Left ventricle myocardium inferior (tissue), 1 donor: ENCODE measurements around the gene EPHB2. TPM values are rescaled to one million over a fixed set of nuclear protein-coding genes. Genes with fewer than 3 reads are reported as not detected.

Experiments
- DNase-seq: peaks from one replicate; pipeline ENCODE4 v3.0.0-alpha.2; 2020
- H3K27ac ChIP-seq: fragments of 200-600 bp; replicated peaks from 2 replicates; pipeline ENCODE4 v1.8.0; 2021
- H3K27me3 ChIP-seq: fragments of 200-600 bp; 2 replicates; pipeline ENCODE4 v1.8.0; 2021; ENCODE audit warnings: low read depth
- H3K36me3 ChIP-seq: fragments of 200-600 bp; 2 replicates; pipeline ENCODE4 v1.8.0; 2021
- H3K4me1 ChIP-seq: fragments of 200-600 bp; 2 replicates; pipeline ENCODE4 v1.8.0; 2021
- H3K4me3 ChIP-seq: fragments of 200-600 bp; 2 replicates; pipeline ENCODE4 v1.8.0; 2021; ENCODE audit warnings: mild to moderate bottlenecking, moderate library complexity
- H3K9me3 ChIP-seq: fragments of 200-600 bp; replicated peaks from 2 replicates; pipeline ENCODE4 v1.8.0; 2021
- intact Hi-C: fragments of 100-400 bp; cut with micrococcal nuclease; formaldehyde crosslinking; loops from one replicate; pipeline ENCODE4 v1.11.0; 2022
- total RNA-seq: library from RNA; stranded (reverse); fragmentation: NEBNext Ultra II Directional; extraction: Animal tissue kit (Norgen Biotek cat#: 25700); gene quantifications from one replicate; pipeline ENCODE4 v1.2.1, GENCODE V29; 2021
- TF ChIP-seq, protein P1 (sequence below): fragments of 200-600 bp; IDR thresholded peaks from 2 replicates; pipeline ENCODE4 v1.8.0; 2021; ENCODE audit warnings: antibody characterized with exemption, mild to moderate bottlenecking, borderline replicate concordance
- donor health status: DM: no; HTN: yes; CAD: no; lungs with severe emphysema.

Gene EPHB2
- total RNA-seq, 1 donor from 2014 or later = 2.0 TPM

DNA sequence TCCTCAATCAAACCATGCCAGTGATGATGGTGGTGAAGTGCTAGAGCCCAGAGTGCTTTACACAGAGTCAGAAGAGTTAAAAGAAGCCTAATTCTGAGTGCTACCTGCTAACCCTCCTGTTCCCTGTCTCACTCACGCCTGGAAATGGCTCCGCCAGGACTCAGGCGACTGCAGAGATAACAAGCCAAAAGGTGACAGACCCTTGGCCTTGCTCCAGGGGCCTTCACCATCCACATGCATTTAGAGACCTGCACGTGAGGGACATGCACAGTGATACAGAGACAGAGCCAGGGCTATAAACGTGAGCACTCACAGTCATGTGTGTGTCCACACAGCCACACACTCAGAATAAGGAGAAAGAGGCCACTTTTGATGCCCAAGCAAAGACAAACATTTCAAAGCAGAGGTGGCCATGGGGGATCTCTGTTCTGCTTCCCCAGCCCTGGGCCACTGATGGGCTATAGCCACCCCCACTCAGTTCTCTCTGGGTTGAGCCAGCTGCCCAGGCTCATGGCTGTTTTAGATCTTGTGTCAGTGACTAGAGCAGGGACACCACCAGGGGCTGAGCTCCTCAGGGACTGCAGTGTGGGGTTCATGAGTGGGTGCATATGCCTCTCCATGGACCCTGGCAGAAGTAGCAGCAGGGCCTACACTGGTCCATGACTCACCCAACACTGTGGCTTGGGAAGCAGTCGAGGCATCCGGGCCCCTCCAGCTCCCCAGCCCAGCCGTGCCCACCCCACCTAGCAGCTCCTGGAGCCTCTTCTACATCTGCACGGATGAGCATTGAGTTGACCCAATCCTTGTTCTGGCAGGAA, 117.2 kb downstream of the EPHB2 start:
- TF ChIP-seq, protein P1, sequence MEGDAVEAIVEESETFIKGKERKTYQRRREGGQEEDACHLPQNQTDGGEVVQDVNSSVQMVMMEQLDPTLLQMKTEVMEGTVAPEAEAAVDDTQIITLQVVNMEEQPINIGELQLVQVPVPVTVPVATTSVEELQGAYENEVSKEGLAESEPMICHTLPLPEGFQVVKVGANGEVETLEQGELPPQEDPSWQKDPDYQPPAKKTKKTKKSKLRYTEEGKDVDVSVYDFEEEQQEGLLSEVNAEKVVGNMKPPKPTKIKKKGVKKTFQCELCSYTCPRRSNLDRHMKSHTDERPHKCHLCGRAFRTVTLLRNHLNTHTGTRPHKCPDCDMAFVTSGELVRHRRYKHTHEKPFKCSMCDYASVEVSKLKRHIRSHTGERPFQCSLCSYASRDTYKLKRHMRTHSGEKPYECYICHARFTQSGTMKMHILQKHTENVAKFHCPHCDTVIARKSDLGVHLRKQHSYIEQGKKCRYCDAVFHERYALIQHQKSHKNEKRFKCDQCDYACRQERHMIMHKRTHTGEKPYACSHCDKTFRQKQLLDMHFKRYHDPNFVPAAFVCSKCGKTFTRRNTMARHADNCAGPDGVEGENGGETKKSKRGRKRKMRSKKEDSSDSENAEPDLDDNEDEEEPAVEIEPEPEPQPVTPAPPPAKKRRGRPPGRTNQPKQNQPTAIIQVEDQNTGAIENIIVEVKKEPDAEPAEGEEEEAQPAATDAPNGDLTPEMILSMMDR = no peak
- Histone ChIP-seq H3K4me3 (no peak overlapping the region), H3K36me3 (no peaks in the 10 kb centered on the region), H3K27me3 (peaks cover 5% of the 10 kb centered on the region), H3K9me3 (no peaks in the 10 kb centered on the region), H3K4me1 (peaks cover 35% of the 10 kb centered on the region), H3K27ac (peak overlapping the region; percentile 89)
- DNase-seq = peak; percentile 68
- intact Hi-C loops = no loop called here

DNA sequence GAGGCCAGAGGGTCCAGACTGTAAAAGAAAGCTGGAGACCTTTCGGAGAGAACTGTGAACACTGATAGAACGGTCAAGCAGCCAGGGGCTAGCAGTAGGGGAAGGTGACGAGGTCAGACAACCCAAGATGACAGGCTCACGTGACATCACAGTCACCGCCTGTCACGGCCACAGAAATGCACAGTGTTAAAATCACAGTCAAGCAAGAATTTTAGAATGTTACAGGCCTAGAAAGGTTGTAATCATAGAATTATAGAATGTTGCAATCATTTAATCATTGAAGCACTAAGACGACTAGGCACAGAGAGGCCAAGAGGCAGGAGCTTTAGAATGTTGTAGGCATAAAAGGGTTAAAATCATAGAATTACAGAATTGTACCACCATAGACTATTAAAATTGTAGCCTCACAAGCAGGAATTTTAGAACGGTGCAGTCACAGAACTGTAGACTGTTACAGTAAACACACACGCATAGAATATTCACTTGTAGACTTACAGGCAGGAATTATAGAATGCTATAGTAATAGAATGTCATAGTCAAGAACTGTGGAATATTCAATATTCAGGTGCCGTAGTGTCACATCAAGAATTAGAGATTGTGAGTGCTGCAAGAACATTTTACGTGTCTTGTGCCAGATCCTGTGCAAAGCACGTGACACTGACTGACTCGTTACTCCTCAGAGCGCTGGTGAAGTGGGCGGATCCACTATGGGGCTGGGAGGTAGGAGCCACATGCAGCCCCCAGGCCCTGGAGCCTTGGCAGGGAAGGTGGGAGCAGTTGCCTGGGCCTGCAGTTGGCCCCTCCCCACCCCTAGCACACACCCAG, 118.1 kb downstream of the EPHB2 start:
- intact Hi-C loops = no loop called here
- no peak overlapping the region for H3K4me3 ChIP-seq
- H3K4me1 ChIP-seq = peaks cover 35% of the 10 kb centered on the region
- no peaks in the 10 kb centered on the region for H3K9me3 ChIP-seq
- DNase-seq = no peak
- TF ChIP-seq, protein P1 = no peak
- H3K27ac ChIP-seq = peak overlapping the region; percentile 89
- peaks cover 5% of the 10 kb centered on the region for H3K27me3 ChIP-seq
- no peaks in the 10 kb centered on the region for H3K36me3 ChIP-seq

DNA sequence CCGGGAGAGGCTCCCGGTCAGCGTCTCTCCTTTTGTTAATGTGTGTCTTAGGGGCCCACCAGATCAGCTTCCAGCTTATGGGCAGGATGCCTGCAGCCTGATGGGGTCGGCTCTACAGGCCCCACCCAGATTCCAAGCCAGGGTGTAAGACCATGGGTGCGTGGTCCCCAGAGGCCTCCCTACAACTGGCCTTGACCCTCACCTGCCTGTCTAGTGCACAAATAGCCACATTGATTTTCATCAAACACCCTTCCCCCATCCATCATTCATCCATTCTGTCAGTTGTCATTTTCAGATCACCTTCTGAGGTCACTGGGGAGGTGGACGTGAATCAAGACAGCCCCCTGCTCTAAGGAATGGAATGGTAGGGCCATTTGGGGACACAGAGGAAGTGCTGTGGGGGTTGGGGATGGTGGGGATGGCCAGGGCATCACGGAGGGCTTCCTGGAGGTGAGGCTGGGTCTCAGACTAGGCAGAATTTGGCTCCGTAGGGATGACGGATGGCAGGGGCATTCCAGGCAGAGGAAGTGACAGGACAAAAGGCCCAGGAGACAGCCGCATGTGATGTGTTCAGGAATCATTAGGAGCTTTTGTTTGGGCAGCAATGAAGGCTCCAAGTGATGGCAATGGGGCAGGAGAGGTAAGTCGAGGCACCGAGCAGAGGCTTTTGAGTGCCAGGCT, 118.8 kb downstream of the EPHB2 start:
- TF ChIP-seq, protein P1 = no peak
- Histone ChIP-seq H3K27ac (peak overlapping the region; percentile 89), H3K4me1 (peaks cover 35% of the 10 kb centered on the region), H3K27me3 (peaks cover 5% of the 10 kb centered on the region), H3K36me3 (no peaks in the 10 kb centered on the region), H3K4me3 (no peak overlapping the region), H3K9me3 (no peaks in the 10 kb centered on the region)
- DNase-seq = no peak
- intact Hi-C loops = no loop called here

DNA sequence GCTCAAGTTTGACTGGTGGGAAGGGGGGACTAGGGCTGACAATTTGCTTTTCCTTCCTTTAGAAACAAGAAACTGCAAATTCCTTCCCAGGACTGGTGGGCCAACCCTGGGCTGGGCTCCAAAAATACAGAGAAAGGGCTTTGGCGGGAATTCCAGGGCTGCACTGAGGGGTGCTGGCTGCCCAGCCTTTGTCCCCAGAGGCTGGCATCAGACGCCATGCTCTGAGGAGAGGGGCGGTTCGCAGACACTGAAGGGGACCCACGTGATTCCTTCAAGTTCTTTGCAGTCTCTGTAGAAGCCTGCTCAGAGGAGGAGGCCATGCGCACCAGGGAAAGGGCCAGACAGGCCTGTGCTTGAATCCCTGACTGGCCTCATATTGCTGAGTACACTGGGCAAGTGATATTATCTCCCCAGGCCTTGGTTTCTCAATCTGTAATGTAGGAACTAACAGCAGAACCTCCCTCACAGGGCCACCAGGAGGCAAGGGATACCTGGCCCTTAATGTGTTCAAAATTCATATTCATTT, 119.5 kb downstream of the EPHB2 start:
- DNase-seq = no peak
- intact Hi-C loops = no loop called here

More for the DNA sequence above, 119.5 kb downstream of the EPHB2 start:
- no peaks in the 10 kb centered on the region for H3K9me3 ChIP-seq
- H3K4me1 ChIP-seq = peaks cover 35% of the 10 kb centered on the region
- no peak overlapping the region for H3K27ac ChIP-seq
- no peak overlapping the region for H3K4me3 ChIP-seq
- TF ChIP-seq, protein P1 = no peak
- peaks cover 5% of the 10 kb centered on the region for H3K27me3 ChIP-seq
- H3K36me3 ChIP-seq = no peaks in the 10 kb centered on the region
